H1 (cell line): Measurements from ENCODE around the gene TJP2. TPM values are rescaled to one million over a fixed set of nuclear protein-coding genes. Genes with fewer than 3 reads are reported as not detected.

Experiments
- CHD7 ChIP-seq: fragments of 300-600 bp; sonication (generic); IDR thresholded peaks from 2 replicates; pipeline ENCODE4 v1.7.1; 2012; ENCODE audit warnings: low read length, moderate library complexity, mild to moderate bottlenecking, inconsistent platforms; ENCODE audit not compliant: insufficient replicate concordance
- CREB1 ChIP-seq: IDR thresholded peaks from 2 replicates; pipeline ENCODE4 v1.6.1; 2012; ENCODE audit warnings: inconsistent platforms
- KDM5A ChIP-seq: fragments of 200-600 bp; IDR thresholded peaks from 2 replicates; pipeline ENCODE4 v1.7.1; 2012; ENCODE audit warnings: mild to moderate bottlenecking, low read length, inconsistent platforms, mixed read lengths
- MAFK ChIP-seq: IDR thresholded peaks from 2 replicates; pipeline ENCODE4 v1.6.1; 2012; ENCODE audit warnings: low read depth, mild to moderate bottlenecking, improper control_type of control experiment, low read length
- RBBP5 ChIP-seq: IDR thresholded peaks from 2 replicates; pipeline ENCODE4 v1.7.1; 2012; ENCODE audit warnings: low read depth, mild to moderate bottlenecking, inconsistent platforms, low read length, moderate library complexity, borderline replicate concordance
- SIN3A ChIP-seq, 2 experiments: IDR thresholded peaks in 1 of 2; conservative IDR thresholded peaks in 1 of 2; 2 replicates each; pipeline ENCODE4 v1.6.1; 2011 to 2012; ENCODE audit warnings: low read length in 2 of 2, improper control_type of control experiment in 1 of 2, low read depth in 1 of 2, mild to moderate bottlenecking in 1 of 2
- SIX5 ChIP-seq: IDR thresholded peaks from 2 replicates; pipeline ENCODE4 v1.6.1; 2011; ENCODE audit warnings: mild to moderate bottlenecking, low read depth, low read length
- SP1 ChIP-seq: IDR thresholded peaks from 2 replicates; pipeline ENCODE4 v1.6.1; 2011; ENCODE audit warnings: low read depth, low read length
- USF2 ChIP-seq: IDR thresholded peaks from 2 replicates; pipeline ENCODE4 v1.6.1; 2011; ENCODE audit warnings: low read length, improper control_type of control experiment
- polyA plus RNA-seq, 7 experiments: library from polyadenylated mRNA; depleted of rRNA in 3 of 7; stranded (reverse) in 5 of 7; unstranded in 2 of 7; fragments of >200 nt in 5 of 7; fragments of 200-250 nt in 2 of 7; gene quantifications; 1 replicate in 5 of 7; 2 replicates in 1 of 7; 4 replicates in 1 of 7; pipeline versions ENCODE4 v1.2.1 to v1.2.3, GENCODE V29; 2011 to 2013; ENCODE audit warnings: missing spikeins in 2 of 7, mixed read lengths in 2 of 7
- total RNA-seq: library from RNA; stranded (reverse); fragmentation: NEBNext Ultra II Directional; extraction: Animal tissue kit (Norgen Biotek cat#: 25700); gene quantifications from 2 replicates; pipeline ENCODE4 v1.2.1, GENCODE V29; 2021

The TJP2 gene
- total and polyA plus RNA-seq, 2 of the 8 experiments (the other 6 are each of a cell fraction or from before 2014, with no cell fraction given): 54.9 to 137 TPM

GRCh38 chr9:69145144-69145715, 28.8 kb upstream of the TJP2 start (continued):
- no peak for TF ChIP-seq CHD7
- TF ChIP-seq USF2: no peak
- TF ChIP-seq MAFK: no peak
- TF ChIP-seq SIX5: no peak
- TF ChIP-seq SIN3A (conservative IDR thresholded peaks at IDR 0.05 in 1 of 2, IDR thresholded peaks at IDR 0.05 in 1 of 2; ENCODE audit: low read depth in 1 of 2, low read length in 2 of 2): no peak
- no peak for TF ChIP-seq CREB1
- no peak for TF ChIP-seq RBBP5
- no peak for TF ChIP-seq SP1
- no peak for TF ChIP-seq KDM5A
